SH-SY5Y (cell line): Measurements from ENCODE around the gene PLA2R1.

Experiments used
- GATA2 ChIP-seq: IDR thresholded peaks from 2 replicates; pipeline ENCODE4 v1.6.1; 2011; ENCODE audit warnings: mild to moderate bottlenecking, low read depth, low read length
- GATA3 ChIP-seq: IDR thresholded peaks from 2 replicates; pipeline ENCODE4 v1.6.1; 2011; ENCODE audit warnings: low read depth, mild to moderate bottlenecking, low read length, moderate library complexity

DNA sequence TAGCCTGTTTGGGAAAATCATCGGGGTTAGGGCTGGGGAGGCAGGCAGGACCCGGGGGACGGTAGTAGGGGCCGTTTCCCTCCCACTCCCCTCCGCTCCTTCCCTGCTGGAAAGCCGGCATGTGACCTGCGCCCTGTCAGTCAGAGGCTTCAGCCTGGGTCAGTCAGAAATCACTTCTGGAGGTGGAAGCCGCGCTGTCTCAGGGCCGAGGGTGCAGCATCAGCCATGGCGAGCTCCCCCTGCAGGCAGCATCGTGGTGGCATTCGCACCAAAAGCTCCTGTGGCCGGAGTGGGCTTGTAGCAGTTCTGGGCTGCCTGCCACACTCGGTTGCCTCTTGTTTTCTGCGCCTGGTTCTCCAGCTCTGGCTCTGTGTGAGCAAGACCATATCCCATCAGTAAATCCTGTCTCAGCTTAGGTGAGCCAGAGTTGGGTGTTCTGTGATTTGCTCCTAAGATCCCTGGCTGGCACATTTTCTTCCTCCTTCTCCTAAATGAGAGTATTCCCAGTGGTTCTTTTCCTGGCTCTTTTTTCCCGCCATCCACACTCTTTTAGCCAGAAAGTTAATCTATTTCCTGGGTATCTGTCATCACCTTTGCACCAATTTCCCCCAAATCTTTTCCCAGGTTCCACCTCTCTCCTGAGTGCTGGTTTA is 140.5 kb downstream of the PLA2R1 start:
- no peak for TF ChIP-seq GATA2
- TF ChIP-seq GATA3: no peak
